Fibroblast of villous mesenchyme (primary cell): Measurements from ENCODE around the gene C12orf60. TPM values are rescaled to one million over a fixed set of nuclear protein-coding genes. Genes with fewer than 3 reads are reported as not detected.

Experiments
- DNase-seq: peaks from one replicate; pipeline ENCODE4 v3.0.0-alpha.2; 2010; ENCODE audit warnings: low read depth
- H3K4me3 ChIP-seq: 2 replicates; pipeline ENCODE4 v1.5.1; 2011; ENCODE audit warnings: low read depth, mild to moderate bottlenecking, low read length
- CTCF ChIP-seq: IDR thresholded peaks from 2 replicates; pipeline ENCODE4 v1.5.1; 2012; ENCODE audit warnings: low read depth, mild to moderate bottlenecking, low read length; ENCODE audit not compliant: insufficient read depth
- total RNA-seq: library from RNA; depleted of rRNA; stranded (reverse); fragments of >200 nt; gene quantifications from 2 replicates; pipeline ENCODE4 v1.2.3, GENCODE V29; 2012

C12orf60 gene
- total RNA-seq, 1 donor, result 0.86 TPM

GRCh38 chr12:14868916-14869506 is 65.5 kb downstream of the C12orf60 start:
- no peak overlapping the region for H3K4me3 ChIP-seq
- TF ChIP-seq CTCF, result no peak
- DNase-seq, result no peak

DNA sequence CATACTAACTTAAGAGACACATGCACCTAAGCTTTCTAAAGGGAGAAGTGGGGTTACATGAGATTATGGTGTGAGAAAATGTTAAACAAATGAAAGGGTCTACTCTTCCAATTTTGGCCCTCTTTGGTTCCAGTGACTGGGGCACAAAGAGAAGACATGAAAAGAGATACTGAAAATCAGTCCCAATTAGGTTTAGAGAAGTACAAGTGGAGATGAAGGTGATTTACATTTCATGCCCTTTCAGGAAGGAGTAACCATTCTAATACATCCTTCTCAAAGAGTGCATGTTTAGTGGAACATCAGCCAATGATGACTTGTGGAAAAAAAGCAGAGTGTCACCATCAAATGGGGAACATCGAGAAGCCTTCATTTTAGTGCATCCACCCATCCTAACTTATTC is 67.8 kb downstream of the C12orf60 start:
- DNase-seq, result no peak
- H3K4me3 ChIP-seq, result no peak overlapping the region
- TF ChIP-seq CTCF, result no peak

- DNase-seq, result no peak
- TF ChIP-seq CTCF, result no peak
- no peak overlapping the region for H3K4me3 ChIP-seq
Measured at GRCh38 chr12:14871886-14872285, 68.4 kb downstream of the C12orf60 start.

DNA sequence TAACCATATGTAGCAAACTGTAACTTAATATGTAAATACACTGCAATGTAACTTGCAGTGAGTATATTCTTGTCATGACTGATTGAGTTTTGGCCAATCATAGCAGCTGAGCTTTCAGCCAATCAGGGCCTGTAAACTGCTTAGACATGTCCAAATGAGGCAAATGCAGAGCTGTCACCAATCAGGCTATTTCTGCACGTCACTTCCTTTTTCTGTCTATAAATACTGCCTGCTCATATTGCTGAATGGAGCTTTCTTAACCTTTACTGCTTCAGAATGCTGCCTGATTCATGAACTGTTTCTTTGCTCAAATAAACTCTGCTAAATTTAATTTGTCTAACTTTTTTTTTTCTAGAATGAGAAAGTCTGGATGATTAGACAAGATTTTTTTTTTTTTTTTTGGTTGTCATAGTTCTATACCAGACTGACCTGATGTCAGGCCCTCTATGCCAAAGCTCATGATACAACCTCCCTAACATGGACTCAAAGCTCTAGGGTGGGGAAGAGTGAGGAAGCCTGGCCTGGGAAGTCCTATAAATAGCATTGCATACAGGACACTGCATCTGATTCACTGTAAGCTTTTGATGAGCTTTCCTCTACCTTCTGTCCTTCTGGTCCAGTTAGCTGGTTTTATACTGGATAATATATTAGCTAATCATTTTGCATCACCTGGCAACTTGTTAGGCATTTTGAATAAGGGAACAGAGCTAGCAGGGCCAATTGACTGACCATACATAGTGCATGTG is 70.1 kb downstream of the C12orf60 start:
- no peak for DNase-seq
- no peak for TF ChIP-seq CTCF
- H3K4me3 ChIP-seq, result no peak overlapping the region

Other genes with a start within 250 kb of the C12orf60 start
- gene PLBD1, start 235.8 kb upstream of the C12orf60 start, total RNA-seq, result 10.0 and 18.1 TPM in 2 replicates
- gene GUCY2C, start 107.1 kb upstream of the C12orf60 start, total RNA-seq, result not detected in 2 replicates
- 11.0 and 15.5 TPM in 2 replicates for gene WBP11, start 192 bp upstream of the C12orf60 start, total RNA-seq
- under 0.01 and 0.32 TPM in 2 replicates for gene SMCO3, start 10.5 kb downstream of the C12orf60 start, total RNA-seq
- gene ART4, start 39.9 kb downstream of the C12orf60 start, total RNA-seq, result under 0.01 TPM in 2 replicates
- gene MGP, start 82.2 kb downstream of the C12orf60 start, total RNA-seq, result 3.5 and 10.6 TPM in 2 replicates
- not detected in 2 replicates for gene ERP27, start 134.9 kb downstream of the C12orf60 start, total RNA-seq
- gene ARHGDIB, start 157.9 kb downstream of the C12orf60 start, total RNA-seq, result 17.3 and 30.6 TPM in 2 replicates
- not detected in 2 replicates for gene PDE6H, start 169.4 kb downstream of the C12orf60 start, total RNA-seq